K562 (cell line): Measurements from ENCODE around the gene MYO9A. TPM values are rescaled to one million over a fixed set of nuclear protein-coding genes. Genes with fewer than 3 reads are reported as not detected.

Source experiments
- ATAC-seq: fragments of 200-7000 bp; cut with Tn5 transposase; 3 replicates; pipeline ENCODE4 v1.9.1; 2020; ENCODE audit warnings: moderate library complexity
- BruUV-seq: library from RNA; stranded (reverse); fragments of 400-500 nt; replicated peaks from 2 replicates; lab custom pipeline; 2021; lab: Mats Ljungman, UMichigan
- CTCF ChIA-PET: fragments of 300-600 bp; formaldehyde crosslinking; extraction: SDS; loops from one replicate; lab custom pipeline; 2021; ENCODE audit warnings: low intra/inter-chr PET ratio; lab: Yijun Ruan, JAX
- POLR2A ChIA-PET: fragments of 300-600, 350-650 bp; sonication (Branson Sonifier 250); formaldehyde crosslinking; extraction: SDS; loops from one replicate; lab custom pipeline; 2021; ENCODE audit warnings: antibody characterized with exemption, inconsistent platforms; lab: Yijun Ruan, JAX
- DNase-seq, 4 experiments: peaks; one replicate each; pipeline versions ENCODE4 v3.0.0 to v3.0.0-alpha.2; 2011 to 2018; ENCODE audit warnings: low spot score in 3 of 4, mixed read lengths in 3 of 4; ENCODE audit errors: extremely low read depth in 1 of 4
- FAIRE-seq: peaks from 2 replicates; lab custom pipeline; 2011; peaks lifted over from hg19 to GRCh38; lab: Jason Lieb, UNC
- H2AFZ ChIP-seq: 2 replicates; pipeline ENCODE4 v1.6.0; 2011; ENCODE audit warnings: low read depth, low read length, control low read depth, inconsistent platforms
- H3K27ac ChIP-seq: fragments of 200-600 bp; 3 replicates; pipeline ENCODE4 v1.8.0; 2011; ENCODE audit warnings: low read depth, mild to moderate bottlenecking, control low read depth, inconsistent platforms, low read length, moderate library complexity, mixed read lengths; ENCODE audit errors: extremely low read depth
- H3K27me3 ChIP-seq, 2 experiments: fragments of 300-600 bp in 1 of 2; 2 replicates in 1 of 2; 3 replicates in 1 of 2; pipeline versions ENCODE4 v1.6.0 to v1.8.0; 2011; ENCODE audit warnings: inconsistent platforms in 2 of 2, low read length in 2 of 2, mild to moderate bottlenecking in 1 of 2, mixed read lengths in 1 of 2, moderate library complexity in 1 of 2; ENCODE audit not compliant: control insufficient read depth in 2 of 2, insufficient read depth in 2 of 2
- H3K36me3 ChIP-seq: fragments of 300-600 bp; 3 replicates; pipeline ENCODE4 v1.8.0; 2011; ENCODE audit warnings: mild to moderate bottlenecking, low read length, inconsistent platforms; ENCODE audit not compliant: control insufficient read depth, insufficient read depth
- H3K4me1 ChIP-seq, 2 experiments: fragments of 200-600 bp in 1 of 2; replicated peaks in 1 of 2; 2 replicates in 1 of 2; 3 replicates in 1 of 2; pipeline versions ENCODE4 v1.5.1 to v1.8.0; 2011; ENCODE audit warnings: inconsistent platforms in 2 of 2, low read length in 2 of 2, mild to moderate bottlenecking in 1 of 2, mixed read lengths in 1 of 2, moderate library complexity in 1 of 2; ENCODE audit not compliant: control insufficient read depth in 2 of 2, insufficient read depth in 2 of 2
- H3K4me2 ChIP-seq: 2 replicates; pipeline ENCODE4 v1.6.1; 2011; ENCODE audit warnings: low read length, control low read depth, inconsistent platforms, mixed read lengths; ENCODE audit not compliant: insufficient read depth
- H3K4me3 ChIP-seq: fragments of 200-600 bp; sonication (generic), shearing (Covaris generic); 2 replicates; pipeline ENCODE4 v1.5.1; 2016; ENCODE audit warnings: control low read depth, inconsistent platforms
- H3K79me2 ChIP-seq: fragments of 200-600 bp; 3 replicates; pipeline ENCODE4 v1.8.0; 2011; ENCODE audit warnings: low read length, inconsistent platforms; ENCODE audit not compliant: control insufficient read depth, insufficient read depth
- H3K9ac ChIP-seq, 2 experiments: 2 replicates each; pipeline versions ENCODE4 v1.6.0 to v1.6.1; 2011; ENCODE audit warnings: low read depth in 2 of 2, low read length in 2 of 2, control low read depth in 1 of 2, inconsistent platforms in 1 of 2, mild to moderate bottlenecking in 1 of 2, mixed read lengths in 1 of 2; ENCODE audit not compliant: insufficient read depth in 1 of 2
- H3K9me1 ChIP-seq: one replicate; pipeline ENCODE4 v1.6.0; 2011; ENCODE audit warnings: inconsistent platforms, mild to moderate bottlenecking, low read length, moderate library complexity; ENCODE audit not compliant: control insufficient read depth, insufficient read depth
- H3K9me3 ChIP-seq: replicated peaks from 2 replicates; pipeline ENCODE4 v1.5.1; 2011; ENCODE audit warnings: low read depth, low read length, inconsistent platforms; ENCODE audit not compliant: control insufficient read depth, insufficient read depth
- H4K20me1 ChIP-seq: replicated peaks from 2 replicates; pipeline ENCODE4 v1.6.1; 2011; ENCODE audit warnings: low read length, inconsistent platforms, mixed read lengths; ENCODE audit not compliant: control insufficient read depth, insufficient read depth
- ELF4 ChIP-seq: fragments of 450-650 bp; formaldehyde crosslinking; IDR thresholded peaks from 2 replicates; pipeline ENCODE4 v1.4.0; 2022; ENCODE audit warnings: missing genetic modification characterization
- FOXA3 ChIP-seq, 2 experiments: fragments of 450-650 bp in 1 of 2; sonication (generic) in 1 of 2; formaldehyde crosslinking; IDR thresholded peaks in 1 of 2; conservative IDR thresholded peaks in 1 of 2; 2 replicates each; pipeline versions ENCODE4 v1.4.0 to v1.8.0; 2020 to 2022; ENCODE audit warnings: mild to moderate bottlenecking in 2 of 2, missing genetic modification reagents in 1 of 2
- LEF1 ChIP-seq: fragments of 450-650 bp; IDR thresholded peaks from 2 replicates; pipeline ENCODE4 v1.6.1; 2016; ENCODE audit warnings: mild to moderate bottlenecking
- PML ChIP-seq: IDR thresholded peaks from 2 replicates; pipeline ENCODE4 v1.6.1; 2012; ENCODE audit warnings: low read length, inconsistent platforms
- ZEB2 ChIP-seq: fragments of 450-650 bp; IDR thresholded peaks from 2 replicates; pipeline ENCODE4 v1.6.1; 2016
- ZFP36 ChIP-seq: fragments of 150-350 bp; IDR thresholded peaks from 2 replicates; pipeline ENCODE4 v1.6.1; 2018; ENCODE audit warnings: low read length, low read depth; ENCODE audit not compliant: partially characterized antibody
- ZNF124 ChIP-seq: sonication (generic); formaldehyde crosslinking; IDR thresholded peaks from 2 replicates; pipeline ENCODE4 v1.8.1; 2022; ENCODE audit warnings: missing genetic modification reagents
- ZNF253 ChIP-seq: fragments of 250-450 bp; sonication (Bioruptor Pico); conservative IDR thresholded peaks from 2 replicates; pipeline ENCODE4 v1.6.1; 2021; ENCODE audit warnings: mild to moderate bottlenecking
- ZNF444 ChIP-seq: fragments of 250-450 bp; sonication (Bioruptor Pico); IDR thresholded peaks from 2 replicates; pipeline ENCODE4 v1.4.0; 2020; ENCODE audit warnings: mild to moderate bottlenecking, moderate library complexity
- ZNF778 ChIP-seq: fragments of 450-650 bp; formaldehyde crosslinking; IDR thresholded peaks from 2 replicates; pipeline ENCODE4 v1.4.0; 2020; ENCODE audit warnings: mild to moderate bottlenecking, moderate library complexity
- ZZZ3 ChIP-seq: fragments of 450-650 bp; IDR thresholded peaks from 2 replicates; pipeline ENCODE4 v1.6.1; 2016; ENCODE audit warnings: antibody characterized with exemption, mild to moderate bottlenecking, moderate library complexity
- WGBS: fragments of 100-300 bp; shearing (Covaris generic); methylation state at CpG from one replicate; pipeline ENCODE4 v1.1.6; 2016; ENCODE audit warnings: low coverage, mixed read lengths; ENCODE audit not compliant: insufficient coverage; ENCODE audit errors: missing lambda C conversion rate; 5-methylcytosine and 5-hydroxymethylcytosine counted together
- in situ Hi-C: fragments of 300-500 bp; cut with MboI; formaldehyde crosslinking; loops from 4 replicates; pipeline ENCODE4 v1.15.0; 2018; ENCODE audit warnings: inconsistent platforms, mixed read lengths
- intact Hi-C: fragments of 100-400 bp; cut with micrococcal nuclease; formaldehyde crosslinking; loops from 2 replicates; pipeline ENCODE4 v1.14.2; 2022
- polyA plus RNA-seq, 8 experiments: library from polyadenylated mRNA; depleted of rRNA in 4 of 8; stranded (reverse) in 5 of 8; unstranded in 3 of 8; fragments of >200 nt; fragmentation: Nextera tagmentation in 2 of 8; fragmentation: Illumina TruSeq in 1 of 8; extraction: Ambion mirVana in 2 of 8; extraction: Trizol in 1 of 8; gene quantifications; 2 replicates each; pipeline versions ENCODE4 v1.2.1 to v1.2.3, GENCODE V29; 2011 to 2014; ENCODE audit warnings: inconsistent platforms in 1 of 8, missing spikeins in 1 of 8
- total RNA-seq, 7 experiments: library from RNA; depleted of rRNA in 6 of 7; stranded (reverse); fragments of >200 nt in 6 of 7; fragmentation: Illumina TruSeq in 2 of 7; extraction: Trizol in 2 of 7; gene quantifications; 2 replicates each; pipeline versions ENCODE4 v1.2.1 to v1.2.3, GENCODE V29; 2011 to 2021; ENCODE audit warnings: low replicate concordance in 1 of 7

Gene MYO9A
- total and polyA plus RNA-seq, 9 of the 15 experiments (the other 6 are each of a cell fraction or from before 2014, with no cell fraction given): 1.9 to 15.4 (median 5.8) TPM

- no peak for TF ChIP-seq ZZZ3
Observed at GRCh38 chr15:71975816-71976150, 142.2 kb downstream of the MYO9A start (continued).

- intact Hi-C loops (no loop called here), in situ Hi-C loops (no loop called here)
- Histone ChIP-seq H4K20me1 (no peaks in the 10 kb centered on the region), H3K9me3 (no peaks in the 10 kb centered on the region), H3K27ac (no peak overlapping the region), H3K4me1 (no peaks in the 10 kb centered on the region), H3K9ac (no peak overlapping the region), H3K36me3 (no peaks in the 10 kb centered on the region), H3K27me3 (no peaks in the 10 kb centered on the region), H2AFZ (no peak overlapping the region), H3K4me3 (no peak overlapping the region), H3K4me2 (no peak overlapping the region), H3K79me2 (no peaks in the 10 kb centered on the region), H3K9me1 (no peaks in the 10 kb centered on the region)
- CTCF ChIA-PET: no interaction called here
- no peak for TF ChIP-seq FOXA3 (CRISPR knock-in tag; conservative IDR thresholded peaks at IDR 0.05 in 1 of 2, IDR thresholded peaks at IDR 0.05 in 1 of 2)
- no peak for TF ChIP-seq ELF4 (CRISPR knock-in tag)
- no peak for TF ChIP-seq PML
- TF ChIP-seq ZNF253 (CRISPR knock-in tag): no peak
- TF ChIP-seq ZEB2: no peak
- no peak for TF ChIP-seq ZNF778 (CRISPR knock-in tag)
- TF ChIP-seq ZFP36: no peak
- TF ChIP-seq LEF1: no peak
- no peak for TF ChIP-seq ZNF444
- TF ChIP-seq ZNF124 (CRISPR knock-in tag): no peak
- ATAC-seq (no peak), DNase-seq (no peak), FAIRE-seq (no peak)
- 55% methylated on average over 3 of the region's 3 CpGs for WGBS
- POLR2A ChIA-PET: no interaction called here
- no TSS peak for BruUV-seq
Observed at GRCh38 chr15:71974211-71974610, 143.7 kb downstream of the MYO9A start.
